A549 (cell line): ENCODE measurements around the gene KRTCAP2. TPM values are rescaled to one million over a fixed set of nuclear protein-coding genes. Genes with fewer than 3 reads are reported as not detected.

Experiments used
- ATAC-seq, 2 experiments: fragments of 200-7000 bp in 1 of 2; fragments of >200 bp in 1 of 2; cut with Nextera tagmentation in 1 of 2; cut with Tn5 transposase in 1 of 2; 3 replicates each; pipeline versions ENCODE4 v1.8.0 to v1.9.1; 2018 to 2020; ENCODE audit warnings: mild to moderate bottlenecking in 1 of 2, moderate library complexity in 1 of 2
- CTCF ChIA-PET: fragments of 300-600 bp; sonication (Branson Sonifier 250); formaldehyde crosslinking; extraction: SDS; loops from one replicate; lab custom pipeline; 2021; ENCODE audit warnings: antibody characterized with exemption, inconsistent platforms; lab: Yijun Ruan, JAX
- POLR2A ChIA-PET: fragments of 350-600 bp; formaldehyde crosslinking; extraction: SDS; loops from one replicate; lab custom pipeline; 2021; ENCODE audit warnings: antibody characterized with exemption, inconsistent platforms; lab: Yijun Ruan, JAX
- DNase-seq, 2 experiments: peaks; one replicate each; pipeline versions ENCODE4 v3.0.0 to v3.0.0-alpha.2; 2011 to 2016; ENCODE audit warnings: low read depth in 1 of 2, low spot score in 1 of 2
- FAIRE-seq: peaks from 2 replicates; lab custom pipeline; 2011; peaks lifted over from hg19 to GRCh38; lab: Jason Lieb, UNC
- H3K27ac ChIP-seq, 2 experiments: fragments of >200 bp; sonication (Bioruptor Twin); formaldehyde crosslinking; 3 replicates each; pipeline ENCODE4 v1.5.1; 2016 to 2017
- H3K4me1 ChIP-seq: fragments of >200 bp; sonication (Bioruptor Twin); formaldehyde crosslinking; 3 replicates; pipeline ENCODE4 v1.6.1; 2016
- H3K4me2 ChIP-seq: fragments of >200 bp; sonication (Bioruptor Twin); formaldehyde crosslinking; 3 replicates; pipeline ENCODE4 v1.6.1; 2016
- H3K4me3 ChIP-seq: fragments of >200 bp; sonication (Bioruptor Twin); formaldehyde crosslinking; 3 replicates; pipeline ENCODE4 v1.5.1; 2016
- H3K9me3 ChIP-seq: fragments of >200 bp; sonication (Bioruptor Twin); formaldehyde crosslinking; 3 replicates; pipeline ENCODE4 v1.6.1; 2016
- CBX8 ChIP-seq: fragments of 200-600 bp; sonication (generic); IDR thresholded peaks from 2 replicates; pipeline ENCODE4 v1.6.1; 2016
- CEBPB ChIP-seq, 2 experiments: fragments of >200 bp in 1 of 2; sonication (Bioruptor Twin) in 1 of 2; formaldehyde crosslinking in 1 of 2; IDR thresholded peaks; 2 replicates each; pipeline ENCODE4 v1.6.1; 2012 to 2016
- CHD2 ChIP-seq: fragments of 150-350 bp; IDR thresholded peaks from 2 replicates; pipeline ENCODE4 v1.6.1; 2014; ENCODE audit warnings: low read length; ENCODE audit not compliant: partially characterized antibody
- CHD4 ChIP-seq: fragments of 200-600 bp; sonication (generic); IDR thresholded peaks from 2 replicates; pipeline ENCODE4 v1.6.1; 2016; ENCODE audit warnings: antibody characterized with exemption, mild to moderate bottlenecking, borderline replicate concordance
- ESRRA ChIP-seq: fragments of 150-350 bp; IDR thresholded peaks from 2 replicates; pipeline ENCODE4 v1.6.1; 2014; ENCODE audit warnings: mild to moderate bottlenecking, low read length, borderline replicate concordance
- FOSB ChIP-seq: fragments of 250-450 bp; sonication (Bioruptor Pico); IDR thresholded peaks from 2 replicates; pipeline ENCODE4 v1.5.0; 2020; ENCODE audit warnings: mild to moderate bottlenecking, moderate library complexity
- GATA3 ChIP-seq: IDR thresholded peaks from 2 replicates; pipeline ENCODE4 v1.6.1; 2012; ENCODE audit warnings: borderline replicate concordance
- HOXB5 ChIP-seq: fragments of 250-450 bp; sonication (Bioruptor Pico); IDR thresholded peaks from 2 replicates; pipeline ENCODE4 v1.5.0; 2020; ENCODE audit warnings: mild to moderate bottlenecking, moderate library complexity
- KDM5A ChIP-seq: fragments of 200-600 bp; sonication (generic); IDR thresholded peaks from 2 replicates; pipeline ENCODE4 v1.6.1; 2016; ENCODE audit warnings: antibody characterized with exemption, mild to moderate bottlenecking
- MAZ ChIP-seq: fragments of 150-350 bp; IDR thresholded peaks from 2 replicates; pipeline ENCODE4 v1.6.1; 2014; ENCODE audit warnings: antibody characterized with exemption, low read depth, low read length, borderline replicate concordance
- NFE2L2 ChIP-seq: fragments of 150-350 bp; conservative IDR thresholded peaks from 2 replicates; pipeline ENCODE4 v1.6.1; 2014; ENCODE audit warnings: low read length
- PHF8 ChIP-seq: fragments of 200-600 bp; sonication (generic); IDR thresholded peaks from 2 replicates; pipeline ENCODE4 v1.6.1; 2016; ENCODE audit warnings: low read depth, mild to moderate bottlenecking, antibody characterized with exemption, moderate library complexity, borderline replicate concordance
- POLR2AphosphoS2 ChIP-seq: conservative IDR thresholded peaks from 2 replicates; pipeline ENCODE4 v1.6.1; 2012; ENCODE audit warnings: low read length, improper control_type of control experiment, inconsistent platforms
- RARB ChIP-seq: fragments of 250-450 bp; sonication (Bioruptor Pico); IDR thresholded peaks from 2 replicates; pipeline ENCODE4 v1.8.0; 2021; ENCODE audit warnings: mild to moderate bottlenecking, moderate library complexity
- ZFP36 ChIP-seq: fragments of 450-650 bp; IDR thresholded peaks from 2 replicates; pipeline ENCODE4 v1.6.1; 2014; ENCODE audit warnings: borderline replicate concordance; ENCODE audit not compliant: partially characterized antibody
- WGBS: methylation state at CpG from one replicate; pipeline ENCODE4 v1.1.6; 2017; ENCODE audit errors: missing lambda C conversion rate; 5-methylcytosine and 5-hydroxymethylcytosine counted together
- polyA plus RNA-seq, 4 experiments: library from polyadenylated mRNA; depleted of rRNA in 3 of 4; stranded (reverse); fragments of >200 nt; fragmentation: RNase III in 1 of 4; extraction: RNeasy Plus Mini Kit Qiagen cat#74134 plus additional on column Dnase treatment in 1 of 4; gene quantifications; 2 replicates in 3 of 4; 3 replicates in 1 of 4; pipeline ENCODE4 v1.2.3, GENCODE V29; 2011 to 2017
- TF ChIP-seq, protein P1 (sequence below): IDR thresholded peaks from 2 replicates; pipeline ENCODE4 v1.6.1; 2012
- TF ChIP-seq, protein P2 (sequence below): fragments of >200 bp; sonication (Bioruptor Twin); formaldehyde crosslinking; IDR thresholded peaks from 3 replicates; pipeline ENCODE4 v1.6.1; 2016
- TF ChIP-seq, protein P3 (sequence below): fragments of 250-450 bp; sonication (Bioruptor Pico); IDR thresholded peaks from 2 replicates; pipeline ENCODE4 v1.5.0; 2020; ENCODE audit warnings: low read depth, mild to moderate bottlenecking, moderate library complexity
- TF ChIP-seq, protein P4 (sequence below): IDR thresholded peaks from 2 replicates; pipeline ENCODE4 v1.6.1; 2012; ENCODE audit warnings: low read depth, borderline replicate concordance
- TF ChIP-seq, protein P5 (sequence below): fragments of 450-650 bp; IDR thresholded peaks from 2 replicates; pipeline ENCODE4 v1.6.1; 2014; ENCODE audit warnings: antibody characterized with exemption

KRTCAP2 gene
- polyA plus RNA-seq, 2 of the 4 experiments (the other 2 are of a cell fraction), result 154 to 217 TPM

DNA sequence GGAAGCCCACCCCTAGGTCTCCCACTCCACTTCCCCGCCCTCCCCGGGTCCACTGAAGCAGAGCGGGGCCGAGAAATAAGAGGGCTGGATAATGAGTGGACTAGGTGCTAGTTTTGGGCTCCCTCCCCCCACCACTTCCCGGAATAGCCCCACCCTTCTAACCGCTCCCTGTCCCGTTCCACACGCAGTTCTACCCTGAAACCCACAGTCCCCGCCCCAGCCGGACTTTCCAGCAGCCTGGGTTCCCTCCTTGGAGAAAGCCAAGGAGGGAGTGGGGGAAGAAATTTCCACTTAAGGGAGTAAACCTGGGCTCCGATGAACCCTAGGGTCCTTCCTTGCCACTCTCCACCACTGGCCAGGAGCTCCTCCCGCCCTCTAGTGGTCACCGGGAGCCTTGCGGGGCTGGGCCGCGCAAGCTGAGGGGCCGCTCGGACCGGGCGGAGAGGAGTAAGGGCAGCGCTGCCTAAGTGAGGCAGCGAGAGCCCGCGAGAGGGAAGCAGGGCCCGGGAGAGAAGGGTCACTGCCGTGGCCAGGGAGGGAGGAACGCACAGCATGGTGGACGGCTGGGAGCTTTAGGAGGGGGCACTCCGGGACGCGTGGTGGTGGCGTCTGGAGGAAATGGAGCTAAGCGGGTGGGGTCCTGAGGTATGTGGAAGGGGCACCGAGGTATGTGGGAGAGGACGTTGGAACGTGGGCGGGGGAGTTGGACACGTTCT is 20.3 kb upstream of the KRTCAP2 start (continued):
- TF ChIP-seq, protein P1, sequence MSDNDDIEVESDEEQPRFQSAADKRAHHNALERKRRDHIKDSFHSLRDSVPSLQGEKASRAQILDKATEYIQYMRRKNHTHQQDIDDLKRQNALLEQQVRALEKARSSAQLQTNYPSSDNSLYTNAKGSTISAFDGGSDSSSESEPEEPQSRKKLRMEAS, result peak; percentile 84

DNA sequence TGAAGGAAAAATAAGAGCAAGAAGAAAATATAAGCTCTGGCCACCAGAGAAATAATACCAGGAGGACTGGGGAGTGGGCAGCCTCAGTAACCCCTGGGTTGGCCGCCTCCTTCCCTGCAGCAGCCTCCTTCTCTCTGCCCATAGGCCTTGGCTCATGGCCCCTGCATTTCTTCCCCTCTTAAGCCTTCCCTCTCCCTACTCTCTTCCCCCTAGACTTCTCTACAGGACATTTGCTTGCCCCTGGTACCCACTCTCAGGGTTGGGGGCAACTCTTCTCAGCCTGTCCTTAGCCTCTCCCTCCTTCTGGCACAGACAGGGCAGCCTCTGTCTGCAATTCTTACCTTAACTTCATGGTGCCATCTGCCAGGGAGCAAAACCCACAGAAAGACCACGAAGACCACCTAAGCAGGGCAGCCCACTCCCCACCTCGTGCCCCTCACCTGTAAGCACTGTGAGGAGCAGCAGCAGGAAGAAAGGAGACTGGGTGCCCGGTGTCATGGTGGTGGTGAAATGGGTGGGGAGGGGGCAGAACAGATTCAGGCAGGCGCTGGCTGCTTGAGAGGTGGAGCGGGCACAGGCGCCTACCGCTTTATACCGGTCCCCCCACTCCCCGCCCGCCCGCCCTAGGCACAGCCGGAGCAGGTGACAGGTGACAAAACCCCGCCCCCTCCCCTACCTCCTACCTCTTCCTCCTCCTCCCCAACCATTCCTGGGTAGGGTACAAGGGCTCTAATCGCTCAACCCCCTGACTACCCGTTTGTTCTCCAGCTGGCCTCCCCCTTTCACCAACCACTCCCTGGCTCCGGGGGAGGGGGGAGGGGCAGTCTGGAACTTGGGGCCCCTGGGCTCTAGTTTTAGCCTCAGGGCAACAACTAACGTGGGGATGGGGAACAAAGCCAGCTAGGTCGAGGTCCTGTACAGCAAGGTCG is 19.5 kb upstream of the KRTCAP2 start:
- Histone ChIP-seq H3K27ac (peak overlapping the region; percentile 84 to 96), H3K4me3 (peak overlapping the region; percentile 79), H3K4me1 (peaks cover 22% of the 10 kb centered on the region), H3K4me2 (peak overlapping the region; percentile 94), H3K9me3 (no peaks in the 10 kb centered on the region)
- no peak for TF ChIP-seq CHD4
- TF ChIP-seq GATA3, result no peak
- TF ChIP-seq, protein P2, sequence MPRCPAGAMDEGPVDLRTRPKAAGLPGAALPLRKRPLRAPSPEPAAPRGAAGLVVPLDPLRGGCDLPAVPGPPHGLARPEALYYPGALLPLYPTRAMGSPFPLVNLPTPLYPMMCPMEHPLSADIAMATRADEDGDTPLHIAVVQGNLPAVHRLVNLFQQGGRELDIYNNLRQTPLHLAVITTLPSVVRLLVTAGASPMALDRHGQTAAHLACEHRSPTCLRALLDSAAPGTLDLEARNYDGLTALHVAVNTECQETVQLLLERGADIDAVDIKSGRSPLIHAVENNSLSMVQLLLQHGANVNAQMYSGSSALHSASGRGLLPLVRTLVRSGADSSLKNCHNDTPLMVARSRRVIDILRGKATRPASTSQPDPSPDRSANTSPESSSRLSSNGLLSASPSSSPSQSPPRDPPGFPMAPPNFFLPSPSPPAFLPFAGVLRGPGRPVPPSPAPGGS, result no peak
- no peak for TF ChIP-seq HOXB5 (CRISPR knock-in tag)
- no peak for TF ChIP-seq MAZ
- TF ChIP-seq, protein P1, result no peak
- no peak for TF ChIP-seq PHF8
- no peak for TF ChIP-seq KDM5A
- TF ChIP-seq, protein P3, sequence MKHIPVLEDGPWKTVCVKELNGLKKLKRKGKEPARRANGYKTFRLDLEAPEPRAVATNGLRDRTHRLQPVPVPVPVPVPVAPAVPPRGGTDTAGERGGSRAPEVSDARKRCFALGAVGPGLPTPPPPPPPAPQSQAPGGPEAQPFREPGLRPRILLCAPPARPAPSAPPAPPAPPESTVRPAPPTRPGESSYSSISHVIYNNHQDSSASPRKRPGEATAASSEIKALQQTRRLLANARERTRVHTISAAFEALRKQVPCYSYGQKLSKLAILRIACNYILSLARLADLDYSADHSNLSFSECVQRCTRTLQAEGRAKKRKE (CRISPR knock-in tag), result no peak
- TF ChIP-seq CBX8, result no peak
- TF ChIP-seq CHD2, result no peak
- no peak for TF ChIP-seq RARB (CRISPR knock-in tag)
- TF ChIP-seq, protein P4, sequence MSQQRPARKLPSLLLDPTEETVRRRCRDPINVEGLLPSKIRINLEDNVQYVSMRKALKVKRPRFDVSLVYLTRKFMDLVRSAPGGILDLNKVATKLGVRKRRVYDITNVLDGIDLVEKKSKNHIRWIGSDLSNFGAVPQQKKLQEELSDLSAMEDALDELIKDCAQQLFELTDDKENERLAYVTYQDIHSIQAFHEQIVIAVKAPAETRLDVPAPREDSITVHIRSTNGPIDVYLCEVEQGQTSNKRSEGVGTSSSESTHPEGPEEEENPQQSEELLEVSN, result no peak
- TF ChIP-seq ZFP36, result no peak
- TF ChIP-seq, protein P5, sequence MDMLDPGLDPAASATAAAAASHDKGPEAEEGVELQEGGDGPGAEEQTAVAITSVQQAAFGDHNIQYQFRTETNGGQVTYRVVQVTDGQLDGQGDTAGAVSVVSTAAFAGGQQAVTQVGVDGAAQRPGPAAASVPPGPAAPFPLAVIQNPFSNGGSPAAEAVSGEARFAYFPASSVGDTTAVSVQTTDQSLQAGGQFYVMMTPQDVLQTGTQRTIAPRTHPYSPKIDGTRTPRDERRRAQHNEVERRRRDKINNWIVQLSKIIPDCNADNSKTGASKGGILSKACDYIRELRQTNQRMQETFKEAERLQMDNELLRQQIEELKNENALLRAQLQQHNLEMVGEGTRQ, result no peak
- no peak for TF ChIP-seq NFE2L2
- no peak for TF ChIP-seq POLR2AphosphoS2
- TF ChIP-seq ESRRA, result no peak
- TF ChIP-seq CEBPB (IDR thresholded peaks at IDR 0.05), result no peak
- no peak for TF ChIP-seq FOSB
- 41% methylated on average over 9 of the region's 20 CpGs for WGBS
- POLR2A ChIA-PET, result interaction anchor here (0.8 to 3.1 kb wide), 10 partner anchors 8 to 123 kb away, joined by 3 to 54 read pairs (median 6); partner anchors contain the start of genes KRTCAP2, MTX1, SCAMP3 and THBS3
- ATAC-seq (peak in 1 of 2 experiments; percentile 0; a peak in 1 of 6 replicates), DNase-seq (no peak), FAIRE-seq (no peak)
- CTCF ChIA-PET, result interaction anchor here (0.7 to 6.4 kb wide), 22 partner anchors 8 to 458 kb away, joined by 3 to 176 read pairs (median 5); partner anchors contain the start of genes ADAM15, KRTCAP2, MTX1 and THBS3
